Activated B cell treated with CpG ODN at 0.5 μM for 24 hours (primary cell): ENCODE data around the gene SCAPER. TPM values are rescaled to one million over a fixed set of nuclear protein-coding genes. Genes with fewer than 3 reads are reported as not detected.
"Not testable (repeated sequence)": the region's sequence is repeated elsewhere in the genome, so short reads cannot be mapped to it uniquely, and the experiment has no call there.

Source experiments
- ATAC-seq: fragments of 200-7000 bp; cut with Tn5 transposase; one replicate; pipeline ENCODE4 v1.10.0; 2021; ENCODE audit warnings: low read depth, mild to moderate bottlenecking, moderate library complexity
- CTCF ChIA-PET: fragments of 350-600 bp; sonication (Branson Sonifier 250); formaldehyde crosslinking; loops from one replicate; lab custom pipeline; 2021; ENCODE audit warnings: antibody characterized with exemption; lab: Charles Lee
- POLR2A ChIA-PET: fragments of 350-600 bp; sonication (Branson Sonifier 250); formaldehyde crosslinking; loops from one replicate; lab custom pipeline; 2021; ENCODE audit warnings: antibody characterized with exemption; lab: Charles Lee
- DNase-seq: peaks from one replicate; pipeline ENCODE4 v3.0.0; 2022
- H3K27ac Mint-ChIP-seq: one replicate; pipeline ENCODE4 v1.8.0; 2020; ENCODE audit warnings: mixed read lengths
- H3K27me3 Mint-ChIP-seq: one replicate; pipeline ENCODE4 v1.8.0; 2021; ENCODE audit warnings: mixed read lengths
- H3K36me3 Mint-ChIP-seq: one replicate; pipeline ENCODE4 v1.8.0; 2021; ENCODE audit warnings: low read depth, mixed read lengths
- H3K4me1 Mint-ChIP-seq: one replicate; pipeline ENCODE4 v1.8.0; 2021; ENCODE audit warnings: mixed read lengths
- H3K4me3 Mint-ChIP-seq: one replicate; pipeline ENCODE4 v1.8.0; 2020; ENCODE audit warnings: mild to moderate bottlenecking, mixed read lengths
- H3K9me3 Mint-ChIP-seq: one replicate; pipeline ENCODE4 v1.8.0; 2020; ENCODE audit warnings: mixed read lengths
- intact Hi-C: fragments of 100-400 bp; cut with micrococcal nuclease; formaldehyde crosslinking; loops from one replicate; pipeline ENCODE4 v1.15.1; 2024
- total RNA-seq: library from RNA; stranded (reverse); gene quantifications from 2 replicates; pipeline ENCODE4 v1.2.3, GENCODE V29; 2022
- TF ChIP-seq, protein P1 (sequence below): fragments of 200-600 bp; IDR thresholded peaks from one replicate; pipeline ENCODE4 v1.8.0; 2022; ENCODE audit warnings: antibody characterized with exemption, mild to moderate bottlenecking

SCAPER gene
- total RNA-seq, 1 donor from 2014 or later = 38.8 TPM

DNA sequence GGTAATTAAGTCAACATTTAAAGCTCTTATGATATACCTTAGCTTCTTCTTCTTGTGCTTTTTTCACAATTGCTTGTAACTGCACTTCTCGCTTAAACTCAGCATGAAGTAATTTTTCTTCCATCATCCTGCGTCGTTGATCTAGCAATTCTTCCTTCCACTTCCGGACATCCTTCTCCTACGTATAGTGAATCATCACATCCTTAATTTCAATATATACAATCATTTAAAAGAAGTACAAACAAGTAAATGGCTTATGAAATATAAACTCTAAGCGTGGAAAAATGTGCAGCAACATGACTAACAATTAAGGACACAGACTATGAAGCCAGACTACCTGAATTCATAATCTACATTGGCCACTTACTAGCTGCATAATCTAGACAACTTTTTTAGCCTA is 151.4 kb downstream of the SCAPER start:
- peaks cover 3% of the 10 kb centered on the region for H3K9me3 Mint-ChIP-seq
- intact Hi-C loops = no loop called here

DNA sequence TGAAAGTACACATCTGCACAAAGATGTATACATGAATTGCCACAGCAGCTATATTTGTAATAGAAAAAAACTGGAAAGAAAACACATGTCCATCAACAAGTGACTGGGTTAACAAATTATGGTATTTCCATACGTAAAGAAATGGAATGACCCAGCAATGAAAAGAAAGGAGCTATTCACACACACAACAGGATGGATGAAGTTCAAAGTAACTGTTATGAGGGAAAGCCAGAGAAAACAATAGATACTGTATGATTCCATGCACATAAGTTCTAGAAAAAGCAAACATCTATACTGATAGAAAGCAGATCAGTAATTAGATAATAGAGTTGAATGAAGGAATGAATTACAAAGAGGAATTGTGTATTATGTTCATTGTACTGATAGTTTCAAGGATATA is 152.0 kb downstream of the SCAPER start:
- Mint-ChIP-seq H3K4me1 (no peaks in the 10 kb centered on the region), H3K27me3 (no peaks in the 10 kb centered on the region), H3K4me3 (no peak overlapping the region), H3K27ac (no peak overlapping the region), H3K9me3 (peaks cover 3% of the 10 kb centered on the region), H3K36me3 (peaks cover 18% of the 10 kb centered on the region)
- DNase-seq (no peak), ATAC-seq (no peak)
- intact Hi-C loops = no loop called here
- TF ChIP-seq, protein P1, sequence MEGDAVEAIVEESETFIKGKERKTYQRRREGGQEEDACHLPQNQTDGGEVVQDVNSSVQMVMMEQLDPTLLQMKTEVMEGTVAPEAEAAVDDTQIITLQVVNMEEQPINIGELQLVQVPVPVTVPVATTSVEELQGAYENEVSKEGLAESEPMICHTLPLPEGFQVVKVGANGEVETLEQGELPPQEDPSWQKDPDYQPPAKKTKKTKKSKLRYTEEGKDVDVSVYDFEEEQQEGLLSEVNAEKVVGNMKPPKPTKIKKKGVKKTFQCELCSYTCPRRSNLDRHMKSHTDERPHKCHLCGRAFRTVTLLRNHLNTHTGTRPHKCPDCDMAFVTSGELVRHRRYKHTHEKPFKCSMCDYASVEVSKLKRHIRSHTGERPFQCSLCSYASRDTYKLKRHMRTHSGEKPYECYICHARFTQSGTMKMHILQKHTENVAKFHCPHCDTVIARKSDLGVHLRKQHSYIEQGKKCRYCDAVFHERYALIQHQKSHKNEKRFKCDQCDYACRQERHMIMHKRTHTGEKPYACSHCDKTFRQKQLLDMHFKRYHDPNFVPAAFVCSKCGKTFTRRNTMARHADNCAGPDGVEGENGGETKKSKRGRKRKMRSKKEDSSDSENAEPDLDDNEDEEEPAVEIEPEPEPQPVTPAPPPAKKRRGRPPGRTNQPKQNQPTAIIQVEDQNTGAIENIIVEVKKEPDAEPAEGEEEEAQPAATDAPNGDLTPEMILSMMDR = no peak
- POLR2A ChIA-PET = no interaction called here
- CTCF ChIA-PET = no interaction called here

More for the DNA sequence above, 151.4 kb downstream of the SCAPER start:
- Mint-ChIP-seq H3K27me3 (no peaks in the 10 kb centered on the region), H3K4me1 (no peaks in the 10 kb centered on the region), H3K27ac (no peak overlapping the region), H3K4me3 (no peak overlapping the region), H3K36me3 (peaks cover 18% of the 10 kb centered on the region)
- ATAC-seq = no peak
- ChIA-PET CTCF (no interaction called here), POLR2A (no interaction called here)
- TF ChIP-seq, protein P1 = no peak
- DNase-seq = no peak

DNA sequence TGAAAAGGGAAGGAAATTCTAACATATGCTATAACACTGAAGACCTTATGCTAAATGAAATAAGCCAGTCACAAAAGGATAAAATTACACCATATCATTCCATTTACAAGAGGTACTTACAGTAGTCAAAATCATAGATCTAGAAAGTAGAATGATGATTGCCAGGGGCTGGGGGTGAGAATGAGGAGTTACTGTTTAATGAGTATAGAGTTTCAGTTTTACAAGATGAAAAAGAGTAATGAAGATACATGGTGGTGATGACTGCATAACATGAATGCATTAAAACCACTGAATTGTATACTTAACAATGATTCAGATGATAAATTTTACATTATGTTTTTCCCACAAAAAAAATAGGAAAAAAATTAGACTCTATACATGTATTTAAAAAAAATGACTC is 152.6 kb downstream of the SCAPER start:
- no peak for DNase-seq
- intact Hi-C loops = no loop called here
- Mint-ChIP-seq H3K27me3 (no peaks in the 10 kb centered on the region), H3K9me3 (peaks cover 3% of the 10 kb centered on the region), H3K4me3 (no peak overlapping the region), H3K27ac (no peak overlapping the region), H3K36me3 (peaks cover 15% of the 10 kb centered on the region), H3K4me1 (no peaks in the 10 kb centered on the region)
- ChIA-PET POLR2A (no interaction called here), CTCF (no interaction called here)
- TF ChIP-seq, protein P1 = no peak
- ATAC-seq = no peak

DNA sequence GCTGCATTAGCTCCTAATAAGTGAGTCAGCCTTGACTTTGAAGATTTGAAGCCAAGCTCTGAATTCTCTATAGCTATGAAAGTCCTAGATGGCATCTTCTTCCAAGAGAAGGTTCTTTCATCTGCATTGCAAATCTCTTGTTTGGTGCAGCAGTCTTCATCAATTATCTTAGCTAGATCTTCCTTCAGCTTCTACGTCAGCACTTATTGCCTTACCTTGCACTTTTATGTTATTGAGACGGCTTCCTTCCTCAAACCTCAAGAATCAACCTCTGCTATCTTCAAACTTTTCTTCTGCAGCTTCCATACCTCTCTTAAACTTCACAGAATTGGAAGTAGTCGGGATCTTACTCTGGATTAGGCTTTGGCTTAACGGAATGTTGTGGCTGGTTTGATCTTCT is 167.6 kb downstream of the SCAPER start:
- ATAC-seq = no peak
- H3K27ac Mint-ChIP-seq = no peak overlapping the region
- POLR2A ChIA-PET = no interaction called here
- peaks cover 11% of the 10 kb centered on the region for H3K4me1 Mint-ChIP-seq
- no peak overlapping the region for H3K4me3 Mint-ChIP-seq
- no peaks in the 10 kb centered on the region for H3K27me3 Mint-ChIP-seq
- no peak for DNase-seq
- TF ChIP-seq, protein P1 = no peak
- CTCF ChIA-PET = no interaction called here
- intact Hi-C loops = no loop called here
- peaks cover 46% of the 10 kb centered on the region for H3K36me3 Mint-ChIP-seq
- no peaks in the 10 kb centered on the region for H3K9me3 Mint-ChIP-seq

DNA sequence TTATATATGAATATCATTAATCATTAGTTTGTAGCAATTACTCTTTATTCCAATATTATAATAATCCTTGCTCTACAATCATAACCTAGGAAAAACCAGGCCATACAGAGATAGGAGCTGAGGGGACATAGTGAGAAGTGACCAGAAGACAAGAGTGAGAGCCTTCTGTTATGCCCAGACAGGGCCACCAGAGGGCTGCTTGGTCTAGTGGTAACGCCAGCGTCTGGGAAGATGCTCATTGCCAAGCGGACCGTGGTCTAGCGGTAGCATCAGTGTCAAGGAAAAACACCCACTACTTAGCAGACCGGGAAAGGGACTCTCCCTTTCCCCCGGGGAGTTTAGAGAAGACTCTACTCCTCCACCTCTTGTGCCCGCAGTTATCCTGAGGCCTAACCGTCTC is 172.8 kb downstream of the SCAPER start:
- CTCF ChIA-PET = interaction anchor here (0.5 kb wide), 1 partner anchor 215 kb away, joined by 3 read pairs; no protein-coding TSS in a partner anchor
- H3K27me3 Mint-ChIP-seq, H3K27ac Mint-ChIP-seq, H3K4me3 Mint-ChIP-seq, POLR2A ChIA-PET, ATAC-seq, intact Hi-C loops, H3K4me1 Mint-ChIP-seq, H3K9me3 Mint-ChIP-seq, DNase-seq: not testable (repeated sequence)
- peaks cover 61% of the 10 kb centered on the region for H3K36me3 Mint-ChIP-seq

DNA sequence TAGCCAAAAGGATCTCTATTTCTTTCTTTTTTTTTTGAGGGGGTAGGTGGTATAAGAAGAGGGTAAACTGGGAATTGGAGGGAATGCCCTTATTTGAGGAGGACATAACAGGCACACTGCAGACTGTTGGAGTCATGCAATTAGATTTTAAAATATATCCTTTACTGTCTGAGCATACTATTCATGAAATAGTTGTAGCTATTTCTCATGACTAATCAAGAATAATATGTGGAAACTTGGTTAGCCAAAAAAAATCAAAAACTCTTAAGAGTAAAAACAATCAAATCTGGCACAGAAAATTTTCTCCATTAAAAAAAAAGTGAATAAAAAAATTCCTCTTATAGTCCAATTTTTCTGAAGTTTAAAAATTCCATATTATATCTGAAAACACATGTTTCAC is 174.9 kb downstream of the SCAPER start:
- TF ChIP-seq, protein P1 = no peak
- ChIA-PET POLR2A (no interaction called here), CTCF (no interaction called here)
- Mint-ChIP-seq H3K4me3 (no peak overlapping the region), H3K27ac (no peak overlapping the region), H3K9me3 (peaks cover 6% of the 10 kb centered on the region), H3K4me1 (peaks cover 12% of the 10 kb centered on the region), H3K27me3 (no peaks in the 10 kb centered on the region), H3K36me3 (peaks cover 62% of the 10 kb centered on the region)
- intact Hi-C loops = no loop called here
- no peak for ATAC-seq
- DNase-seq = no peak
